Bronchus fibroblast of lung (primary cell): ENCODE measurements around the gene CFHR5. TPM values are rescaled to one million over a fixed set of nuclear protein-coding genes. Genes with fewer than 3 reads are reported as not detected.

Experiments
- total RNA-seq: library from RNA; depleted of rRNA; stranded (reverse); fragments of >200 nt; gene quantifications from 2 replicates; pipeline ENCODE4 v1.2.3, GENCODE V29; 2015

The CFHR5 gene
- total RNA-seq = not detected in 2 replicates

GRCh38 chr1:196977278-196977677, at the start of gene CFHR5:
CFHR5 (plus strand) TSS chr1:196977556; CDS start chr1:196977665, 109 bp downstream.

GRCh38 chr1:196943568-196943967, 33.8 kb upstream of the CFHR5 start, which contains the start of gene CFHR2:
CFHR2 (plus strand) TSS chr1:196943738; CDS start chr1:196943881, 143 bp downstream.

Other genes with a start within 250 kb of the CFHR5 start
- not detected in 2 replicates for gene CFHR3, start 202.7 kb upstream of the CFHR5 start, total RNA-seq
- gene CFHR1, start 157.8 kb upstream of the CFHR5 start, total RNA-seq = 0.17 TPM in 1 of 2 replicates, not detected in the other
- not detected in 2 replicates for gene CFHR4, start 89.5 kb upstream of the CFHR5 start, total RNA-seq
- not detected in 2 replicates for gene CFHR2, start 33.8 kb upstream of the CFHR5 start, total RNA-seq
- gene F13B, start 89.7 kb downstream of the CFHR5 start, total RNA-seq = not detected in 2 replicates
- 28.2 and 39.3 TPM in 2 replicates for gene ASPM, start 169.1 kb downstream of the CFHR5 start, total RNA-seq
- gene ZBTB41, start 223.7 kb downstream of the CFHR5 start, total RNA-seq = 3.6 and 6.2 TPM in 2 replicates